HepG2 (cell line): Measurements from ENCODE around the gene WDR54. TPM values are rescaled to one million over a fixed set of nuclear protein-coding genes. Genes with fewer than 3 reads are reported as not detected.

Source experiments
- DPF2 ChIP-seq: sonication (generic); formaldehyde crosslinking; IDR thresholded peaks from 2 replicates; pipeline ENCODE4 v1.4.0; 2020; ENCODE audit warnings: mild to moderate bottlenecking, low read depth, missing genetic modification reagents, borderline replicate concordance
- DRAP1 ChIP-seq: IDR thresholded peaks from 2 replicates; pipeline ENCODE4 v1.6.1; 2016; ENCODE audit warnings: missing genetic modification reagents, missing compliant biosample characterization
- KLF11 ChIP-seq: IDR thresholded peaks from 2 replicates; pipeline ENCODE4 v1.6.1; 2016; ENCODE audit warnings: missing compliant biosample characterization
- MAX ChIP-seq: IDR thresholded peaks from 2 replicates; pipeline ENCODE4 v1.6.1; 2012; ENCODE audit warnings: inconsistent platforms
- MED8 ChIP-seq: sonication (generic); formaldehyde crosslinking; IDR thresholded peaks from 2 replicates; pipeline ENCODE4 v1.8.1; 2023; ENCODE audit warnings: mild to moderate bottlenecking, missing genetic modification reagents; ENCODE audit not compliant: insufficient replicate concordance
- NCOR1 ChIP-seq: fragments of 200-600 bp; sonication (generic); IDR thresholded peaks from 2 replicates; pipeline ENCODE4 v1.7.0; 2017; ENCODE audit warnings: antibody characterized with exemption, low read length, borderline replicate concordance
- NFRKB ChIP-seq: fragments of 450-650 bp; IDR thresholded peaks from 2 replicates; pipeline ENCODE4 v1.6.1; 2017
- SP140L ChIP-seq: sonication (generic); formaldehyde crosslinking; IDR thresholded peaks from 2 replicates; pipeline ENCODE4 v1.4.0; 2020; ENCODE audit warnings: missing genetic modification reagents, borderline replicate concordance
- SRSF9 ChIP-seq: fragments of 200-400 bp; formaldehyde crosslinking; IDR thresholded peaks from 2 replicates; pipeline ENCODE4 v1.6.1; 2018; ENCODE audit warnings: borderline replicate concordance, mild to moderate bottlenecking, low read depth, low read length; ENCODE audit not compliant: insufficient read depth, poor library complexity, severe bottlenecking
- ZNF292 ChIP-seq: sonication (generic); formaldehyde crosslinking; IDR thresholded peaks from 2 replicates; pipeline ENCODE4 v1.8.1; 2022; ENCODE audit warnings: mild to moderate bottlenecking, low read depth, missing genetic modification reagents, borderline replicate concordance
- ZNF572 ChIP-seq: sonication (generic); formaldehyde crosslinking; IDR thresholded peaks from 2 replicates; pipeline ENCODE4 v1.5.1; 2020; ENCODE audit warnings: mild to moderate bottlenecking, missing genetic modification reagents
- ZNF780A ChIP-seq: sonication (generic); formaldehyde crosslinking; IDR thresholded peaks from 2 replicates; pipeline ENCODE4 v1.8.0; 2022; ENCODE audit warnings: mild to moderate bottlenecking, missing genetic modification reagents, moderate library complexity
- polyA plus RNA-seq, 8 experiments: library from polyadenylated mRNA; depleted of rRNA in 3 of 8; stranded (reverse) in 7 of 8; unstranded in 1 of 8; fragments of >200 nt; fragmentation: Illumina TruSeq in 4 of 8; extraction: Trizol in 4 of 8; gene quantifications; 2 replicates each; pipeline versions ENCODE4 v1.2.1 to v1.2.3, GENCODE V29; 2011 to 2016; ENCODE audit warnings: low read depth in 4 of 8, missing spikeins in 1 of 8, mixed read lengths in 1 of 8; ENCODE audit not compliant: insufficient read depth in 1 of 8
- total RNA-seq, 5 experiments: library from RNA; depleted of rRNA; stranded (reverse); fragments of >200 nt; fragmentation: Illumina TruSeq; extraction: Trizol; gene quantifications; 2 replicates each; pipeline ENCODE4 v1.2.3, GENCODE V29; 2016; ENCODE audit warnings: low read depth in 1 of 5
- TF ChIP-seq, protein P1 (sequence below): sonication (generic); formaldehyde crosslinking; IDR thresholded peaks from 2 replicates; pipeline ENCODE4 v1.4.0; 2020; ENCODE audit warnings: missing genetic modification reagents
- TF ChIP-seq, protein P2 (sequence below): sonication (generic); formaldehyde crosslinking; IDR thresholded peaks from 2 replicates; pipeline ENCODE4 v1.4.0; 2020; ENCODE audit warnings: mild to moderate bottlenecking, missing genetic modification reagents
- TF ChIP-seq, protein P3 (sequence below): sonication (generic); formaldehyde crosslinking; IDR thresholded peaks from 2 replicates; pipeline ENCODE4 v1.5.0; 2020; ENCODE audit warnings: missing genetic modification reagents
- TF ChIP-seq, protein P4 (sequence below): sonication (generic); formaldehyde crosslinking; IDR thresholded peaks from 2 replicates; pipeline ENCODE4 v1.4.0; 2020; ENCODE audit warnings: missing genetic modification reagents, borderline replicate concordance
- TF ChIP-seq, protein P5 (sequence below): sonication (generic); formaldehyde crosslinking; IDR thresholded peaks from 2 replicates; pipeline ENCODE4 v1.4.0; 2020; ENCODE audit warnings: mild to moderate bottlenecking, missing genetic modification reagents
- TF ChIP-seq, protein P6 (sequence below): sonication (generic); formaldehyde crosslinking; IDR thresholded peaks from 2 replicates; pipeline ENCODE4 v1.8.0; 2023; ENCODE audit warnings: mild to moderate bottlenecking, missing genetic modification reagents
- TF ChIP-seq, protein P7 (sequence below): sonication (generic); formaldehyde crosslinking; IDR thresholded peaks from 2 replicates; pipeline ENCODE4 v1.8.1; 2023; ENCODE audit warnings: mild to moderate bottlenecking, missing genetic modification reagents, borderline replicate concordance

Gene WDR54
- total and polyA plus RNA-seq, 2 of the 13 experiments (the other 11 are each of a cell fraction or from before 2014, with no cell fraction given): 2.0 to 17.3 TPM

GRCh38 chr2:74379851-74380789 is 41.4 kb upstream of the WDR54 start, which contains the start of gene DCTN1 (continued):
- TF ChIP-seq, protein P1, sequence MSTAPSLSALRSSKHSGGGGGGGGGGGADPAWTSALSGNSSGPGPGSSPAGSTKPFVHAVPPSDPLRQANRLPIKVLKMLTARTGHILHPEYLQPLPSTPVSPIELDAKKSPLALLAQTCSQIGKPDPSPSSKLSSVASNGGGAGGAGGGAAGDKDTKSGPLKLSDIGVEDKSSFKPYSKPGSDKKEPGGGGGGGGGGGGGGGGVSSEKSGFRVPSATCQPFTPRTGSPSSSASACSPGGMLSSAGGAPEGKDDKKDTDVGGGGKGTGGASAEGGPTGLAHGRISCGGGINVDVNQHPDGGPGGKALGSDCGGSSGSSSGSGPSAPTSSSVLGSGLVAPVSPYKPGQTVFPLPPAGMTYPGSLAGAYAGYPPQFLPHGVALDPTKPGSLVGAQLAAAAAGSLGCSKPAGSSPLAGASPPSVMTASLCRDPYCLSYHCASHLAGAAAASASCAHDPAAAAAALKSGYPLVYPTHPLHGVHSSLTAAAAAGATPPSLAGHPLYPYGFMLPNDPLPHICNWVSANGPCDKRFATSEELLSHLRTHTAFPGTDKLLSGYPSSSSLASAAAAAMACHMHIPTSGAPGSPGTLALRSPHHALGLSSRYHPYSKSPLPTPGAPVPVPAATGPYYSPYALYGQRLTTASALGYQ (CRISPR knock-in tag): no peak
- TF ChIP-seq, protein P2, sequence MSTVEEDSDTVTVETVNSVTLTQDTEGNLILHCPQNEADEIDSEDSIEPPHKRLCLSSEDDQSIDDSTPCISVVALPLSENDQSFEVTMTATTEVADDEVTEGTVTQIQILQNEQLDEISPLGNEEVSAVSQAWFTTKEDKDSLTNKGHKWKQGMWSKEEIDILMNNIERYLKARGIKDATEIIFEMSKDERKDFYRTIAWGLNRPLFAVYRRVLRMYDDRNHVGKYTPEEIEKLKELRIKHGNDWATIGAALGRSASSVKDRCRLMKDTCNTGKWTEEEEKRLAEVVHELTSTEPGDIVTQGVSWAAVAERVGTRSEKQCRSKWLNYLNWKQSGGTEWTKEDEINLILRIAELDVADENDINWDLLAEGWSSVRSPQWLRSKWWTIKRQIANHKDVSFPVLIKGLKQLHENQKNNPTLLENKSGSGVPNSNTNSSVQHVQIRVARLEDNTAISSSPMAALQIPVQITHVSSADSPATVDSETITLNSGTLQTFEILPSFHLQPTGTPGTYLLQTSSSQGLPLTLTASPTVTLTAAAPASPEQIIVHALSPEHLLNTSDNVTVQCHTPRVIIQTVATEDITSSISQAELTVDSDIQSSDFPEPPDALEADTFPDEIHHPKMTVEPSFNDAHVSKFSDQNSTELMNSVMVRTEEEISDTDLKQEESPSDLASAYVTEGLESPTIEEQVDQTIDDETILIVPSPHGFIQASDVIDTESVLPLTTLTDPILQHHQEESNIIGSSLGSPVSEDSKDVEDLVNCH (CRISPR knock-in tag): no peak
- TF ChIP-seq, protein P3, sequence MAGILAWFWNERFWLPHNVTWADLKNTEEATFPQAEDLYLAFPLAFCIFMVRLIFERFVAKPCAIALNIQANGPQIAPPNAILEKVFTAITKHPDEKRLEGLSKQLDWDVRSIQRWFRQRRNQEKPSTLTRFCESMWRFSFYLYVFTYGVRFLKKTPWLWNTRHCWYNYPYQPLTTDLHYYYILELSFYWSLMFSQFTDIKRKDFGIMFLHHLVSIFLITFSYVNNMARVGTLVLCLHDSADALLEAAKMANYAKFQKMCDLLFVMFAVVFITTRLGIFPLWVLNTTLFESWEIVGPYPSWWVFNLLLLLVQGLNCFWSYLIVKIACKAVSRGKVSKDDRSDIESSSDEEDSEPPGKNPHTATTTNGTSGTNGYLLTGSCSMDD (CRISPR knock-in tag): no peak
- TF ChIP-seq, protein P4, sequence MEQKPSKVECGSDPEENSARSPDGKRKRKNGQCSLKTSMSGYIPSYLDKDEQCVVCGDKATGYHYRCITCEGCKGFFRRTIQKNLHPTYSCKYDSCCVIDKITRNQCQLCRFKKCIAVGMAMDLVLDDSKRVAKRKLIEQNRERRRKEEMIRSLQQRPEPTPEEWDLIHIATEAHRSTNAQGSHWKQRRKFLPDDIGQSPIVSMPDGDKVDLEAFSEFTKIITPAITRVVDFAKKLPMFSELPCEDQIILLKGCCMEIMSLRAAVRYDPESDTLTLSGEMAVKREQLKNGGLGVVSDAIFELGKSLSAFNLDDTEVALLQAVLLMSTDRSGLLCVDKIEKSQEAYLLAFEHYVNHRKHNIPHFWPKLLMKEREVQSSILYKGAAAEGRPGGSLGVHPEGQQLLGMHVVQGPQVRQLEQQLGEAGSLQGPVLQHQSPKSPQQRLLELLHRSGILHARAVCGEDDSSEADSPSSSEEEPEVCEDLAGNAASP (CRISPR knock-in tag): no peak
- peak; percentile 83; the same call in 1 of the 2 replicates for TF ChIP-seq ZNF292 (CRISPR knock-in tag)
- no peak for TF ChIP-seq DRAP1
- no peak for TF ChIP-seq ZNF572 (CRISPR knock-in tag)
- TF ChIP-seq ZNF780A: no peak
- TF ChIP-seq NCOR1: no peak
- no peak for TF ChIP-seq SRSF9
- TF ChIP-seq, protein P5, sequence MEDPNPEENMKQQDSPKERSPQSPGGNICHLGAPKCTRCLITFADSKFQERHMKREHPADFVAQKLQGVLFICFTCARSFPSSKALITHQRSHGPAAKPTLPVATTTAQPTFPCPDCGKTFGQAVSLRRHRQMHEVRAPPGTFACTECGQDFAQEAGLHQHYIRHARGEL (CRISPR knock-in tag): no peak
- no peak for TF ChIP-seq MED8 (CRISPR knock-in tag)
- no peak for TF ChIP-seq DPF2 (CRISPR knock-in tag)
- TF ChIP-seq KLF11: no peak
- TF ChIP-seq, protein P6, sequence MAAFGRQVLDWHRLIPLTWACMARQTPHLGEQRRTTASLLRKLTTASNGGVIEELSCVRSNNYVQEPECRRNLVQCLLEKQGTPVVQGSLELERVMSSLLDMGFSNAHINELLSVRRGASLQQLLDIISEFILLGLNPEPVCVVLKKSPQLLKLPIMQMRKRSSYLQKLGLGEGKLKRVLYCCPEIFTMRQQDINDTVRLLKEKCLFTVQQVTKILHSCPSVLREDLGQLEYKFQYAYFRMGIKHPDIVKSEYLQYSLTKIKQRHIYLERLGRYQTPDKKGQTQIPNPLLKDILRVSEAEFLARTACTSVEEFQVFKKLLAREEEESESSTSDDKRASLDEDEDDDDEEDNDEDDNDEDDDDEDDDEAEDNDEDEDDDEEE: 0 out of 2 replicates have a peak, but pooled peaks have one; percentile 50
- TF ChIP-seq, protein P7, sequence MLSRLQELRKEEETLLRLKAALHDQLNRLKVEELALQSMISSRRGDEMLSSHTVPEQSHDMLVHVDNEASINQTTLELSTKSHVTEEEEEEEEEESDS (CRISPR knock-in tag): no peak
- TF ChIP-seq MAX: peak; percentile 57; the same call in 1 of the 2 replicates
- TF ChIP-seq NFRKB: no peak
- no peak for TF ChIP-seq SP140L (CRISPR knock-in tag)
